Coronary artery (tissue), 2 donors: ENCODE results near the gene EPHA1.

Source experiments
- DNase-seq: peaks from one replicate; pipeline ENCODE4 v3.0.0-alpha.2; 2017; ENCODE audit warnings: low spot score
- H3K27ac ChIP-seq, 2 donors: fragments of 200-600 bp; sonication (generic); one replicate each; pipeline ENCODE4 v1.5.1; 2016 to 2019
- H3K4me3 ChIP-seq: fragments of 200-600 bp; sonication (generic); 2 replicates; pipeline ENCODE4 v1.5.1; 2016; ENCODE audit warnings: mild to moderate bottlenecking, moderate library complexity
- TF ChIP-seq, protein P1 (sequence below): fragments of 200-600 bp; sonication (generic); IDR thresholded peaks from one replicate; pipeline ENCODE4 v1.5.1; 2019; ENCODE audit warnings: antibody characterized with exemption

The EPHA1 gene

DNA sequence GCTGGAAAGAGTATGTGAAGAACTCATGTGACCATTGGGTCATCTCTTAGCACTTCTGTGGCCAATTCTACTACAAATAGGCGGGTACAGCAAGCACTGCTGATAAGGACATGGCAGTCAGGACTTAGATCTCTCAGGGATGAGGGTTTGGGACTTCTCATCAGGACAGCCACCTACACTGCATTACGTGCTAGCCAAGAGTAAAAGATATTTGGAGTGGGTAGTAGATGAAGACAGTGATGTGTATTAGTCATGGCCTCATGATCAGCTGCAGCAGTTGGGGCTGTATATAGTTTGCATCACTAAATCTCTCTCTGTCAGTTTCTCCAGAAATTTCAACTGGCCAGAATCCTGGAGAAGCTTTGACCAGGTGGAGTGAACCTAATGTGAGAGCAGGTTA lies 43.8 kb upstream of the EPHA1 start:
- Histone ChIP-seq H3K4me3 (no peak overlapping the region), H3K27ac (no peak overlapping the region)
- DNase-seq: no peak
- TF ChIP-seq, protein P1, sequence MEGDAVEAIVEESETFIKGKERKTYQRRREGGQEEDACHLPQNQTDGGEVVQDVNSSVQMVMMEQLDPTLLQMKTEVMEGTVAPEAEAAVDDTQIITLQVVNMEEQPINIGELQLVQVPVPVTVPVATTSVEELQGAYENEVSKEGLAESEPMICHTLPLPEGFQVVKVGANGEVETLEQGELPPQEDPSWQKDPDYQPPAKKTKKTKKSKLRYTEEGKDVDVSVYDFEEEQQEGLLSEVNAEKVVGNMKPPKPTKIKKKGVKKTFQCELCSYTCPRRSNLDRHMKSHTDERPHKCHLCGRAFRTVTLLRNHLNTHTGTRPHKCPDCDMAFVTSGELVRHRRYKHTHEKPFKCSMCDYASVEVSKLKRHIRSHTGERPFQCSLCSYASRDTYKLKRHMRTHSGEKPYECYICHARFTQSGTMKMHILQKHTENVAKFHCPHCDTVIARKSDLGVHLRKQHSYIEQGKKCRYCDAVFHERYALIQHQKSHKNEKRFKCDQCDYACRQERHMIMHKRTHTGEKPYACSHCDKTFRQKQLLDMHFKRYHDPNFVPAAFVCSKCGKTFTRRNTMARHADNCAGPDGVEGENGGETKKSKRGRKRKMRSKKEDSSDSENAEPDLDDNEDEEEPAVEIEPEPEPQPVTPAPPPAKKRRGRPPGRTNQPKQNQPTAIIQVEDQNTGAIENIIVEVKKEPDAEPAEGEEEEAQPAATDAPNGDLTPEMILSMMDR: no peak

DNA sequence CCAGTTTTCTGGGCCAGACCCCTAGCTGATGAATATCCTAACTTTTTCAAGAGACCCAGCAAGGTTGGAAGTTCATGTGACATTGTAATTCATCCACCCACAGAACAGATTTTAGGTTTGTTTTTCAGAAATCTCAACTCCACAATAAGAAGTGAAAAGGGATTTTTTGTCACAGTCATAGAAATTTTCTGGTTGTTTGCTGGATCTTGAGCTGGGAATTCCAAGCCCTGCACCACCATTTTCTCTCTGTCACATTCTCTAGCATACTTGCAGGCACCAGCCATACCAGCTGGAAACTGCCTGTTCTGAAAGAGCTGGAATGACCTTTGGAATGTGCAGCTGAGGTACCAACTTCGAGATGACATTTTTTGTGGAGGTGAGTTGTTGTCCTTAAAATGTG lies 43.1 kb upstream of the EPHA1 start:
- H3K27ac ChIP-seq: no peak overlapping the region
- DNase-seq: no peak
- TF ChIP-seq, protein P1: no peak

DNA sequence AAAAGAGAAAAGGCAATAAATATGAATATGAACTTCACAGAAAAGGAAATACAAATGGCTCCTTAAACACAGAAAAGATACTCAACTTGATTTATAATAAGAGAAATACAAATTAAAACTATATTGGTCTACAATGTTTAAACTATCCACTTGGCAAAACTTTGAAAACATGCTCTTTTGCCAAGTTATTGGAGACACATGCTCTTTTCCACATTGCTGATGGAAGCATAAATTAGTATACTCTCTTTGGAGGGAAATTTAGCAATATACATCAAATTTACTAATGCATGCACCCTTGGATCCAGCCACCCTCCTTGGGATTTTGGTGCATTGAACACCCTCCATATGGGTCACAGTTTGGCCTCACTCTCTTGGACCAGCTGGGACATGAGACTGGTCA lies 42.5 kb upstream of the EPHA1 start:
- Histone ChIP-seq H3K27ac (no peak overlapping the region), H3K4me3 (no peak overlapping the region)
- DNase-seq: no peak
- TF ChIP-seq, protein P1: no peak

More for the DNA sequence above, 43.1 kb upstream of the EPHA1 start:
- no peak overlapping the region for H3K4me3 ChIP-seq

DNA sequence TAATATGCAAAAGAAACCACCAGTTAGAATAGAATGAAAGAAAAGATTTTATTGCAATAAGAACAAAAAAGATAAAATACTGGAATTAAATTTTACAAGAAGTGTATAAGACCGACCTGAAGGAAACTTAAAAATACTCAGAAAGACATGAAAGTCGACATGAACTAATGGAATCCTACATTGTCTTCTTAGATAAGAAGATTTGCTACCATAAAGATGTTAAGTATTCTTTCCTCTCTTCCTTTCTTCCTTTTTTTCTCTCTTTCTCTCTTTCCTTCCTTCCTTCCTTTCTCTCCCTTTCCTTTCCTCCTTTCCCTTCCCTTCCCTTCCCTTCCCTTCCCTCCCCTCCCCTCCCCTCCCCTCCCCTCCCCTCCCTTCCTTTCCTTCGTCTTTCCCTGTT lies 41.1 kb upstream of the EPHA1 start:
- TF ChIP-seq, protein P1: no peak
- Histone ChIP-seq H3K27ac (no peak overlapping the region), H3K4me3 (no peak overlapping the region)
- DNase-seq: no peak

DNA sequence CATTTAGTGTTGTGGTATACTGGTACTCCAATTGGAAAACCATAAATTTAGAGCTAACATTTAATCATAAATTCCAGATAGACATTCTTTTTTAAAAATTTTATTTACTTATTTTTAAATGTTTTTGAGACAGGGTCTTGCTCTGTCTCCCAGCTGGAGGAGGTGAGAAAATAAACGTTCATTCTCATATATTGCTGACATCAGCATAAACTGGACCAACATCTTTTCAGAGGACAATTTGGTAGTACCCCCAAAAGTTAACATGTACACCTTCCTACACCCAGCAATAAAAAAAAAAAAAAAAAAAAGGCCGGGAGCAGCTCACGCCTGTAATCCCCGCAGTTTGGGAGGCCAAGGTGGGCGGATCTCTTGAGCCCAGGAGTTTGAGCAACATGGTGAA lies 39.8 kb upstream of the EPHA1 start:
- H3K4me3 ChIP-seq: no peak overlapping the region
- no peak for DNase-seq
- H3K27ac ChIP-seq: no peak overlapping the region
- TF ChIP-seq, protein P1: no peak

DNA sequence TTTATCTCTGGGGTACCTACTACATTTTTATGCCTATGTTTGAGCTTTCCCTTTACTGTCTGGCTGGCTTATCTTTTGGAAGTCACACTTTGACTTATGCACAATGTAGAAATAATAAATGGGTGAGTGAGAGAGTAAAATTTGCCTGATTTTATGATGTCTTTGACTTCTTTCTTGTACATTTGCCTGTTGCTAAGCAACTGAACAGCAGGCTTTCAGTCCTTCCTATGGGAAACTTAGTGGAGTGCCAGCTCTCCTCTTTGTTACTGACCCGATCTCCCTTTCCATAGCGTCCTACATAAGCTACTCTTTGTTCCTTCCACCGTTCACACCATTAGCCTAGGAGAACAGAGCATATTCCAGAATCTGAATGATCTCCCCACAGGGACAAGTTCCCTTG lies 38.8 kb upstream of the EPHA1 start:
- Histone ChIP-seq H3K4me3 (no peak overlapping the region), H3K27ac (no peak overlapping the region)
- DNase-seq: no peak
- TF ChIP-seq, protein P1: no peak

DNA sequence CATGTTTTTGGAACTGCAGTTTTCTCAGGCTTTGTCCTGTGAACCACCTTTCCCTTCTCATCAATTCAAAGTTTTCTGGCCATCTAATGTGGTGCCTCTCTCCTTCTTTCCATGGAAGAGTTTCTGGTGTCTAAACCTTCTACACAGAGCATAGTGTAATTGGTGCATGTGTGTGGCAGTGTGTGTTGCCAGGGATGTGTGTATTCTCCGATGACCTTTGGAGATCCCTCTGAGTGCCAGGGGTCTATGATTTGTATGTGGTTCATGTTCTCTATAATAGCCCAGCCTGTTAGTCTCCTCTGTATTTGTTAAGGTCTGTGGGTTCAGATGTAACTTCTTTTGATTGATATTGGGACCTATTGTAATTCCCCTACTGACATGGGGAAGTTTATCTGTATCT lies 36.1 kb upstream of the EPHA1 start:
- TF ChIP-seq, protein P1: no peak
- Histone ChIP-seq H3K27ac (no peak overlapping the region), H3K4me3 (no peak overlapping the region)
- DNase-seq: no peak
